AG09309 (cell line): ENCODE results near the gene GLIPR1.
"Not testable (repeated sequence)": the region's sequence is repeated elsewhere in the genome, so short reads cannot be mapped to it uniquely, and the experiment has no call there.

ENCODE experiments used
- DNase-seq: peaks from one replicate; pipeline ENCODE4 v3.0.0-alpha.2; 2010; ENCODE audit warnings: low read depth
- H3K4me3 ChIP-seq: 2 replicates; pipeline ENCODE4 v1.5.1; 2011; ENCODE audit warnings: mild to moderate bottlenecking, low read depth, low read length, moderate library complexity; ENCODE audit not compliant: control insufficient read depth
- CTCF ChIP-seq: IDR thresholded peaks from 2 replicates; pipeline ENCODE4 v1.5.1; 2011; ENCODE audit warnings: mild to moderate bottlenecking, low read depth, low read length, inconsistent platforms; ENCODE audit not compliant: insufficient read depth, control insufficient read depth; ENCODE audit errors: missing control alignments

GLIPR1 gene

DNA sequence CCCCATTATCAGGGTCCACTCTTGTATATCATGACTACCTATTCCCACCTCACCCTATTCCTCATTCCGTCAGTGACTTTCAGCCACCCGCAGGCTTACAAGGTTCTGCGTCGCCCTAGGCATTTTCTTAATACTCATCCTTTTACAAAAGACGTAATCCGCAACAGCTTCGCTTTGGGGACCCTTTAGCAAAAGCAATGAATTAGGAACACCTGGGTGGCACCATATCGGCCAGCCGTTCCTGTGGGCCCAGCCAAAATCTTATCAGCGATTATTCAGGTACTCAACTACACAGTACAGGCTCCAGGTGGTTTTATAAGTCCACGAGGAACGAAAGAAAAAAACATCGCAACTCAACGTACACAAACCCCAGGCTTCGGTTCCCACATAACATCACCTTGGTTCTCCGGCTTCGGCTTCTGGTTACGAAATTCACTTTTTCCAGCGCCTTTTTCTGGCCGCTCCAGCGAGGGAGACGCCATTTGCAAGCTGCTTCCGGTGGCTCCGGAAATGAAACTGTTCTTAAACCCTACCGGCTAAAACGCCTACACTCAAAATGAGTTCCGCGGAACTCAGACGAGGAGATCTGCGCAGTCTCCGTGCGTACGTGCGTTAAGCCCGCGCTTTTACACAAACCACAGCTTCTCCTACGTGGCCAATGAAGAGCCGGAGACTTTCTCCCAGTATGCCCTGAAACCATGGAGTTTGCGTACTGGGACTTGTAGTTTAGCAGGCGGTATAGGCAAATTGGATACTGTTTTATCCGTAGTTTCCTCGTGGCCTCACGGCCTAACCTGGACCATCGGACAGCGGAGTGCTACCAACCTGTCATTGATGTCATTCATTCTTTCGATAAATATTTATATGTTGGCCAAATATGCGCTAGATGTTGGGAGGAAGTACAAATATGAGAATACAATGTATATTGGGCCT, 30.8 kb downstream of the GLIPR1 start, which contains the start of gene KRR1:
TSS of gene KRR1 (minus strand) at position 494 of the 933 bp plus-strand sequence. CDS start at position 482, 12 bp downstream.
- DNase-seq = peak; percentile 96
- H3K4me3 ChIP-seq = peak within 1 kb of the TSS; percentile 63
- no peak for TF ChIP-seq CTCF

DNA sequence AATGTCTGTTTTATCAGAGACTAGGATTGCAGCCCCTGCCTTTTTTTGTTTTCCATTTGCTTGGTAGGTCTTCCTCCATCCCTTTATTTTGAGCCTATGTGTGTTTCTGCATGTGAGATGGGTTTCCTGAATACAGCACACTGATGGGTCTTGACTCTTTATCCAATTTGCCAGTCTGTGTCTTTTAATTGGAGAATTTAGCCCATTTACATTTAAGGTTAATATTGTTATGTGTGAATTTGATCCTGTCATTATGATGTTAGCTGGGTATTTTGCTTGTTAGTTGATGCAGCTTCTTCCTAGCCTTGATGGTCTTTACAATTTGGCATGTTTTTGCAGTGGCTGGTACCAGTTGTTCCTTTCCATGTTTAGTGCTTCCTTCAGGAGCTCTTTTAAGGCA, 40.7 kb downstream of the GLIPR1 start:
- H3K4me3 ChIP-seq, DNase-seq: not testable (repeated sequence)

- DNase-seq, H3K4me3 ChIP-seq: not testable (repeated sequence)
Measured at GRCh38 chr12:75522124-75522523, 41.6 kb downstream of the GLIPR1 start.

DNA sequence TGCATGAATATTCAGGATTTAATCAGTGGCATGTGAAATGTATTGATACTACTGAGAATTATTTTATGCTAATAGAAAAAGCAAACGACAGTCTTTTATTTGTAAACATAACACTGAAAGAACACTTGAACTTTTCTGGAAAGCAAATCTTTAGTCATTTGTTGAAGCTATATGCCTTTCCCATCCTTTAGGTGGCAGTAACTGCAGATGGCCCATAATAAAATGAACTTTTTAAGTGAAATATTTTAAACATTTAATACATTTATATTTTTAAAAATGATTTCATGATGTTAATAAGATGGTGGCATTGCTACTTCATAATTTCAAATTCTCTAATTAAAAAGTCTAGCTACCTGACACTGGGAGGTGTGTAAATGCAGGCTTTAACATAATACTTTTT, 44.7 kb downstream of the GLIPR1 start:
- H3K4me3 ChIP-seq = no peak overlapping the region
- DNase-seq = no peak
- TF ChIP-seq CTCF = peak; percentile 43

DNA sequence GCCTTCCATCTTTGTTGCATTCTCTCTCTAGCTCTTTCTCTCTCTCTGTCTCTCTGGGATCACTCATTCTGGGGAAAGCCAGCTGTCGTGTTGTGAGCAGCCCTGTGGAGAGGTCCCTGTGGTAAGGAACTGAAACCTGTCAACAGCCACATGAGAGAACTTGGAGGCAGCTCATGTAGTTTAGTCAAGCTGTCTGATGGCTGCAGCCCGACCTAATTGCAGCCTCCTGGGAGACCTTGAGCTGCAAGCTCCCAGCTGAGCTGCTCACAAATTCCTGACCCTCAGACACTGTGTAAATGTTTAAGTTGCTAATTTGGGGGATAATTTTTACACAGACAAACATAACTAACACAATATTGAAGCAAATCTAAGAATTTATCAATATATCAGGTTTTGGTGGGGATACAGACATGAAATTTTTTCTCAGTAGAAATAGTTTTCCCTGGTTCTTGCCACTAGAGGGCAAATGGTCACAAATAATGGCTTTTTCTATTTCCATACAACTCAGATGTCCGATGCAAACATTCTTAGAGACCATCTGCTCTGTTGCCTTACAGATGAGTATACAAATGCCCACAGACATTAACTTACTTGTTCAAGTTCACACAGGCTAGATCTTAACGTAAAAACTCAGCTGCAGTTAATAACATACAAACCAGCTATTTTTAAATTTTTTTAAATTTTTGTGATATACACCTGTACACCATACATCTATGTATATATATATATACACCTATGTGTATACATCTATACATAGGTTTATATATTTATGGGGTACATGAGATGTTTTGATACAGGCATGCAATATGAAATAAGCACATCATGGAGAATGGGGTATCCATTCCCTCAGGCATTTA, 46.3 kb downstream of the GLIPR1 start:
- TF ChIP-seq CTCF = peak; percentile 56
- no peak overlapping the region for H3K4me3 ChIP-seq
- peak; percentile 7 for DNase-seq

DNA sequence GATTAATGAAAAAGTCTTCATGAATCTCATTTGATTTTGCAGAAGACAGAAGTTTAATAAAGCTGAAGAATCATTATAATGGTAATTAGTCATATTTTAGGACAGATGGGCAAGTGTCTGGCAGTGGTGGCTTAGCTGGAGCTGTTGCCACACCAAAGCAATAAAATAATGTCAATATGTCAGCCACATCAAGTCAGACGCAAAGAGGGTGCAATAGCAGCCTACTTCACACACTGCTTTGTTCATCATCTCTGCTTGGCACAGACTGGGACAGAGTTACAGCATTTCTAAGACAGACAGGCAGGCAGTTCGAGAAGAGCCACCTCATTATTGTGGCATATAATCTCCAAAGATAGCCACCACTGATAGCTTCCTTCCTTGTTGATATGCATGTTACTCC, 47.7 kb downstream of the GLIPR1 start:
- H3K4me3 ChIP-seq = no peak overlapping the region
- DNase-seq = no peak
- TF ChIP-seq CTCF = no peak

DNA sequence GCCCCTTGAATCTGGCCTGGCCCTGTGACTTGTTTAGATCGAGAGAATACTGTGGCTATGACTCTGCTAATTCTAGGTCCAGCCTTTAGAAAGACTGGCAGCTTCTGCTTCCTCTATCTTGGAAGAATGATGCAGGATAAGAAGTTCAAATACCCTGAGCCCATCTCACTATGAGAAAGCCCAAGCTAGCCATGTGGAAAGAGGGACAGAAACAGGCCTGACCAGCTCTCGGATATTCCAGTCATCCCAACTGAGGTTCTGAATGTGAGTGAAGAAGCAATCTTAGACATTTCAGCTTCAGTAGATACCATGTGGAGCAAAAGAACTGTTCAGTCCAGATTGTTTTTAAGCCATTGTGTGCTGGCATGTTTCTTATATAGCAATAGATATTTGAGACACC, 48.1 kb downstream of the GLIPR1 start:
- H3K4me3 ChIP-seq = no peak overlapping the region
- DNase-seq = no peak
- TF ChIP-seq CTCF = no peak
